HEK293T (cell line): ENCODE results near the gene NUTM2B.
"Not testable (repeated sequence)": the region's sequence is repeated elsewhere in the genome, so short reads cannot be mapped to it uniquely, and the experiment has no call there.

Experiments used
- ARNT ChIP-seq: fragments of 450-650 bp; IDR thresholded peaks from 2 replicates; pipeline ENCODE4 v1.6.1; 2017; ENCODE audit warnings: mild to moderate bottlenecking
- BHLHE40 ChIP-seq: fragments of 450-650 bp; IDR thresholded peaks from 2 replicates; pipeline ENCODE4 v1.6.1; 2016; ENCODE audit warnings: mild to moderate bottlenecking, moderate library complexity, borderline replicate concordance
- CTBP1 ChIP-seq: fragments of 450-650 bp; IDR thresholded peaks from 2 replicates; pipeline ENCODE4 v1.6.1; 2016; ENCODE audit warnings: borderline replicate concordance
- FOXA1 ChIP-seq: fragments of 450-650 bp; IDR thresholded peaks from 2 replicates; pipeline ENCODE4 v1.6.1; 2016; ENCODE audit warnings: mild to moderate bottlenecking
- FOXM1 ChIP-seq: fragments of 450-650 bp; IDR thresholded peaks from 2 replicates; pipeline ENCODE4 v1.6.1; 2017; ENCODE audit warnings: mild to moderate bottlenecking, borderline replicate concordance
- HDGF ChIP-seq: fragments of 450-650 bp; IDR thresholded peaks from 2 replicates; pipeline ENCODE4 v1.6.1; 2017; ENCODE audit warnings: antibody characterized with exemption, borderline replicate concordance
- L3MBTL2 ChIP-seq: fragments of 450-650 bp; conservative IDR thresholded peaks from 2 replicates; pipeline ENCODE4 v1.6.1; 2016; ENCODE audit warnings: mild to moderate bottlenecking
- LEF1 ChIP-seq: fragments of 450-650 bp; IDR thresholded peaks from 2 replicates; pipeline ENCODE4 v1.6.1; 2017; ENCODE audit warnings: mild to moderate bottlenecking, borderline replicate concordance
- SP1 ChIP-seq: fragments of 450-650 bp; IDR thresholded peaks from 2 replicates; pipeline ENCODE4 v1.6.1; 2017
- SUZ12 ChIP-seq: fragments of 450-650 bp; IDR thresholded peaks from 2 replicates; pipeline ENCODE4 v1.6.1; 2016; ENCODE audit warnings: mild to moderate bottlenecking
- TARDBP ChIP-seq: fragments of 450-650 bp; IDR thresholded peaks from 2 replicates; pipeline ENCODE4 v1.6.1; 2016
- ZNF384 ChIP-seq: fragments of 450-650 bp; IDR thresholded peaks from 2 replicates; pipeline ENCODE4 v1.6.1; 2016

DNA sequence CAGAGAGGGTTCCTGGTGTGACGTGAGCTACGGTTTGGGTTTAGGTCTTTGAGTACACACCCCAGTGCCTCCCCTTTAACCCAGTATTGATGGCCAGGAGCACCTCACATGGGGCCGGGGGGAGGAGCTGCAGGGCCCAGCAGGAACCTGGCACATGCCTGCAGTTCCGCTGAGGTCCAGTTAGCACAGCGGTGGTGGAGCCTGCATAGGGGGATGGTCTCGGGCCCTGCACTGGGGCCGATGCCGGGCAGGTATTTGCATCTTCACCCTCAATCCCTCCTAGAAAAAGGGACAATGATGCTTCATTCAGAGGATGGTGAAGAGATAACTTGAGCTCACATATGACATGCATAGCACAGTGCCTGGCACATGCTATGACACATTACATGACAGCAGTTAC, 4.0 kb downstream of the NUTM2B start:
- TF ChIP-seq HDGF, SP1, FOXA1, FOXM1, ZNF384, L3MBTL2, ARNT, CTBP1, BHLHE40, TARDBP, LEF1, SUZ12: not testable (repeated sequence)
